ENCODE data around the gene SEMA6B. TPM values are rescaled to one million over a fixed set of nuclear protein-coding genes. Genes with fewer than 3 reads are reported as not detected.

The SEMA6B gene
- total and polyA plus RNA-seq, 2 of the 8 experiments (the other 6 are each of a cell fraction or from before 2014, with no cell fraction given), result 31.3 to 54.4 TPM

DNA sequence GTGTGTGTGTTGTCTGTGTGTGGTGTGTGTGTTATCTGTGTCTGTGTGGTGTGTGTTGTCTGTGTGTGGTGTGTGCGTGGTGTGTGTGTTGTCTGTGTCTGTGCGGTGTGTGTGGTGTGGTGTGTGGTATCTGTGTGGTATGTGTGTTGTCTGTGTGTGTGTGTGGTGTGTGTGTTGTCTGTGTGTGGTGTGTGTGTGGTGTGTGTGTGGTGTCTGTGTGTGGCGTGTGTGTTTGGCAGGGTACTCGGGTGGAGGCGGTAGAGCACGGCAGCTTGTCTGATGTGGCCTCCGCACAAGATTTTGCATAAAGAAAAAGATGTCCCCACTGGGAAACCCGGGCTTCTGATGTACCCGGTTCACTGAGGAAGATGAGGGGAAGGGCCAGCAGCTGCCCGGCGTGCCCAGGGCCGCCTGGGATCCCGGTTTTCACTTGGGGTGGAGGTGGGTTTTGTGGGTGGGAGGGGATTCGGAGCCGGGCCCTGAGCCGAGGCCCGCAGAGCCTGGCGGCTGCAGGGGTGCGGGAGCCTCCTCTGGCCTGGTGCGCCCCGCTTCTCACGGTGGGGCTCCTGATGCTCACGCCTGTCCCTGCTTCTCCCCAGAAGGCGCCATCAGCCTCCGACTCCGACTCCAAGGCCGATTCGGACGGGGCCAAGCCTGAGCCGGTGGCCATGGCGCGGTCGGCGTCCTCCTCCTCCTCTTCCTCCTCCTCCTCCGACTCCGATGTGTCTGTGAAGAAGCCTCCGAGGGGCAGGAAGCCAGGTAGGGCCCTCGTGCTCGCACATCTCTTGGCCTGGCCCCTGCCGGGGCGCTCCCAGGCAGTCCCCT lies 66.2 kb downstream of the SEMA6B start (continued):
- TF ChIP-seq, protein P1, sequence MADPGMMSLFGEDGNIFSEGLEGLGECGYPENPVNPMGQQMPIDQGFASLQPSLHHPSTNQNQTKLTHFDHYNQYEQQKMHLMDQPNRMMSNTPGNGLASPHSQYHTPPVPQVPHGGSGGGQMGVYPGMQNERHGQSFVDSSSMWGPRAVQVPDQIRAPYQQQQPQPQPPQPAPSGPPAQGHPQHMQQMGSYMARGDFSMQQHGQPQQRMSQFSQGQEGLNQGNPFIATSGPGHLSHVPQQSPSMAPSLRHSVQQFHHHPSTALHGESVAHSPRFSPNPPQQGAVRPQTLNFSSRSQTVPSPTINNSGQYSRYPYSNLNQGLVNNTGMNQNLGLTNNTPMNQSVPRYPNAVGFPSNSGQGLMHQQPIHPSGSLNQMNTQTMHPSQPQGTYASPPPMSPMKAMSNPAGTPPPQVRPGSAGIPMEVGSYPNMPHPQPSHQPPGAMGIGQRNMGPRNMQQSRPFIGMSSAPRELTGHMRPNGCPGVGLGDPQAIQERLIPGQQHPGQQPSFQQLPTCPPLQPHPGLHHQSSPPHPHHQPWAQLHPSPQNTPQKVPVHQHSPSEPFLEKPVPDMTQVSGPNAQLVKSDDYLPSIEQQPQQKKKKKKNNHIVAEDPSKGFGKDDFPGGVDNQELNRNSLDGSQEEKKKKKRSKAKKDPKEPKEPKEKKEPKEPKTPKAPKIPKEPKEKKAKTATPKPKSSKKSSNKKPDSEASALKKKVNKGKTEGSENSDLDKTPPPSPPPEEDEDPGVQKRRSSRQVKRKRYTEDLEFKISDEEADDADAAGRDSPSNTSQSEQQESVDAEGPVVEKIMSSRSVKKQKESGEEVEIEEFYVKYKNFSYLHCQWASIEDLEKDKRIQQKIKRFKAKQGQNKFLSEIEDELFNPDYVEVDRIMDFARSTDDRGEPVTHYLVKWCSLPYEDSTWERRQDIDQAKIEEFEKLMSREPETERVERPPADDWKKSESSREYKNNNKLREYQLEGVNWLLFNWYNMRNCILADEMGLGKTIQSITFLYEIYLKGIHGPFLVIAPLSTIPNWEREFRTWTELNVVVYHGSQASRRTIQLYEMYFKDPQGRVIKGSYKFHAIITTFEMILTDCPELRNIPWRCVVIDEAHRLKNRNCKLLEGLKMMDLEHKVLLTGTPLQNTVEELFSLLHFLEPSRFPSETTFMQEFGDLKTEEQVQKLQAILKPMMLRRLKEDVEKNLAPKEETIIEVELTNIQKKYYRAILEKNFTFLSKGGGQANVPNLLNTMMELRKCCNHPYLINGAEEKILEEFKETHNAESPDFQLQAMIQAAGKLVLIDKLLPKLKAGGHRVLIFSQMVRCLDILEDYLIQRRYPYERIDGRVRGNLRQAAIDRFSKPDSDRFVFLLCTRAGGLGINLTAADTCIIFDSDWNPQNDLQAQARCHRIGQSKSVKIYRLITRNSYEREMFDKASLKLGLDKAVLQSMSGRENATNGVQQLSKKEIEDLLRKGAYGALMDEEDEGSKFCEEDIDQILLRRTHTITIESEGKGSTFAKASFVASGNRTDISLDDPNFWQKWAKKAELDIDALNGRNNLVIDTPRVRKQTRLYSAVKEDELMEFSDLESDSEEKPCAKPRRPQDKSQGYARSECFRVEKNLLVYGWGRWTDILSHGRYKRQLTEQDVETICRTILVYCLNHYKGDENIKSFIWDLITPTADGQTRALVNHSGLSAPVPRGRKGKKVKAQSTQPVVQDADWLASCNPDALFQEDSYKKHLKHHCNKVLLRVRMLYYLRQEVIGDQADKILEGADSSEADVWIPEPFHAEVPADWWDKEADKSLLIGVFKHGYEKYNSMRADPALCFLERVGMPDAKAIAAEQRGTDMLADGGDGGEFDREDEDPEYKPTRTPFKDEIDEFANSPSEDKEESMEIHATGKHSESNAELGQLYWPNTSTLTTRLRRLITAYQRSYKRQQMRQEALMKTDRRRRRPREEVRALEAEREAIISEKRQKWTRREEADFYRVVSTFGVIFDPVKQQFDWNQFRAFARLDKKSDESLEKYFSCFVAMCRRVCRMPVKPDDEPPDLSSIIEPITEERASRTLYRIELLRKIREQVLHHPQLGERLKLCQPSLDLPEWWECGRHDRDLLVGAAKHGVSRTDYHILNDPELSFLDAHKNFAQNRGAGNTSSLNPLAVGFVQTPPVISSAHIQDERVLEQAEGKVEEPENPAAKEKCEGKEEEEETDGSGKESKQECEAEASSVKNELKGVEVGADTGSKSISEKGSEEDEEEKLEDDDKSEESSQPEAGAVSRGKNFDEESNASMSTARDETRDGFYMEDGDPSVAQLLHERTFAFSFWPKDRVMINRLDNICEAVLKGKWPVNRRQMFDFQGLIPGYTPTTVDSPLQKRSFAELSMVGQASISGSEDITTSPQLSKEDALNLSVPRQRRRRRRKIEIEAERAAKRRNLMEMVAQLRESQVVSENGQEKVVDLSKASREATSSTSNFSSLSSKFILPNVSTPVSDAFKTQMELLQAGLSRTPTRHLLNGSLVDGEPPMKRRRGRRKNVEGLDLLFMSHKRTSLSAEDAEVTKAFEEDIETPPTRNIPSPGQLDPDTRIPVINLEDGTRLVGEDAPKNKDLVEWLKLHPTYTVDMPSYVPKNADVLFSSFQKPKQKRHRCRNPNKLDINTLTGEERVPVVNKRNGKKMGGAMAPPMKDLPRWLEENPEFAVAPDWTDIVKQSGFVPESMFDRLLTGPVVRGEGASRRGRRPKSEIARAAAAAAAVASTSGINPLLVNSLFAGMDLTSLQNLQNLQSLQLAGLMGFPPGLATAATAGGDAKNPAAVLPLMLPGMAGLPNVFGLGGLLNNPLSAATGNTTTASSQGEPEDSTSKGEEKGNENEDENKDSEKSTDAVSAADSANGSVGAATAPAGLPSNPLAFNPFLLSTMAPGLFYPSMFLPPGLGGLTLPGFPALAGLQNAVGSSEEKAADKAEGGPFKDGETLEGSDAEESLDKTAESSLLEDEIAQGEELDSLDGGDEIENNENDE (IDR thresholded peaks at IDR 0.05; ENCODE audit: insufficient replicate concordance, low read length), result no peak
- no peak for TF ChIP-seq BACH1 (IDR thresholded peaks at IDR 0.05; ENCODE audit: low read length)
- no peak for TF ChIP-seq YY1 (IDR thresholded peaks at IDR 0.05; ENCODE audit: low read depth, low read length)
- TF ChIP-seq GTF2F1 (IDR thresholded peaks at IDR 0.05; ENCODE audit: borderline replicate concordance, low read depth, low read length), result no peak
- no peak for TF ChIP-seq TAF7 (optimal IDR thresholded peaks at IDR 0.05; ENCODE audit: borderline replicate concordance, low read depth, low read length)
- TF ChIP-seq CBX8 (IDR thresholded peaks at IDR 0.05; ENCODE audit: borderline replicate concordance, low read depth, low read length), result no peak
- TF ChIP-seq RNF2 (IDR thresholded peaks at IDR 0.05; ENCODE audit: borderline replicate concordance, low read depth, low read length, missing control alignments, poor library complexity, severe bottlenecking), result no peak

Measured in H1 (cell line).